WTC11 (cell line): Measurements from ENCODE around the gene BCL7B. TPM values are rescaled to one million over a fixed set of nuclear protein-coding genes. Genes with fewer than 3 reads are reported as not detected.

Experiments used
- ATAC-seq: fragments of 200-7000 bp; cut with Tn5 transposase; 2 replicates; pipeline ENCODE4 v1.10.0; 2021; ENCODE audit warnings: mild to moderate bottlenecking, moderate library complexity
- CTCF ChIA-PET: fragments of 300-600 bp; sonication (Branson Sonifier 250); formaldehyde crosslinking; loops from one replicate; lab custom pipeline; 2021; ENCODE audit warnings: antibody characterized with exemption; lab: Charles Lee
- POLR2A ChIA-PET: fragments of 350-600 bp; sonication (Branson Sonifier 250); formaldehyde crosslinking; loops from one replicate; lab custom pipeline; 2021; ENCODE audit warnings: antibody characterized with exemption; lab: Charles Lee
- DNase-seq: peaks from one replicate; pipeline ENCODE4 v3.0.0; 2021; ENCODE audit warnings: low spot score
- H3K27ac Mint-ChIP-seq: 2 replicates; pipeline ENCODE4 v1.8.0; 2021; ENCODE audit warnings: mixed read lengths
- H3K27me3 Mint-ChIP-seq: 2 replicates; pipeline ENCODE4 v1.8.0; 2021; ENCODE audit warnings: low read depth, mild to moderate bottlenecking, moderate library complexity, mixed read lengths
- H3K36me3 Mint-ChIP-seq: 2 replicates; pipeline ENCODE4 v1.8.0; 2021; ENCODE audit warnings: mixed read lengths
- H3K4me1 Mint-ChIP-seq: 2 replicates; pipeline ENCODE4 v1.8.0; 2022; ENCODE audit warnings: mixed read lengths
- H3K4me3 Mint-ChIP-seq: 2 replicates; pipeline ENCODE4 v1.8.0; 2021; ENCODE audit warnings: mild to moderate bottlenecking, moderate library complexity, mixed read lengths
- H3K9me3 Mint-ChIP-seq: 2 replicates; pipeline ENCODE4 v1.8.0; 2021; ENCODE audit warnings: mixed read lengths
- CBFB ChIP-seq: sonication (generic); formaldehyde crosslinking; IDR thresholded peaks from 2 replicates; pipeline ENCODE4 v1.8.1; 2022; ENCODE audit warnings: mild to moderate bottlenecking, low read depth, missing genetic modification reagents
- E2F5 ChIP-seq: sonication (generic); formaldehyde crosslinking; IDR thresholded peaks from 2 replicates; pipeline ENCODE4 v1.8.1; 2022; ENCODE audit warnings: mild to moderate bottlenecking, moderate library complexity, missing genetic modification reagents
- ELF4 ChIP-seq: sonication (generic); formaldehyde crosslinking; IDR thresholded peaks from 2 replicates; pipeline ENCODE4 v1.8.1; 2022; ENCODE audit warnings: low read depth, mild to moderate bottlenecking, moderate library complexity, missing genetic modification reagents
- EMX1 ChIP-seq: fragments of 250-450 bp; sonication (Bioruptor Pico); IDR thresholded peaks from 2 replicates; pipeline ENCODE4 v1.8.0; 2021; ENCODE audit warnings: mild to moderate bottlenecking
- ESRRA ChIP-seq: sonication (generic); formaldehyde crosslinking; IDR thresholded peaks from 2 replicates; pipeline ENCODE4 v1.8.1; 2022; ENCODE audit warnings: mild to moderate bottlenecking, missing genetic modification reagents, borderline replicate concordance
- FOXP1 ChIP-seq: sonication (generic); formaldehyde crosslinking; IDR thresholded peaks from 2 replicates; pipeline ENCODE4 v1.8.0; 2022; ENCODE audit warnings: missing genetic modification reagents, mild to moderate bottlenecking, moderate library complexity, borderline replicate concordance
- MYBL2 ChIP-seq: sonication (generic); formaldehyde crosslinking; IDR thresholded peaks from 2 replicates; pipeline ENCODE4 v1.8.1; 2023; ENCODE audit warnings: mild to moderate bottlenecking, moderate library complexity, missing genetic modification reagents
- NFATC4 ChIP-seq: fragments of 250-450 bp; sonication (Bioruptor Pico); IDR thresholded peaks from 2 replicates; pipeline ENCODE4 v1.9.0; 2021; ENCODE audit warnings: mild to moderate bottlenecking
- NFYB ChIP-seq: sonication (generic); formaldehyde crosslinking; conservative IDR thresholded peaks from 2 replicates; pipeline ENCODE4 v1.8.0; 2022; ENCODE audit warnings: low read depth, missing genetic modification reagents
- NR1H2 ChIP-seq: sonication (generic); formaldehyde crosslinking; IDR thresholded peaks from 2 replicates; pipeline ENCODE4 v1.9.0; 2021; ENCODE audit warnings: mild to moderate bottlenecking, moderate library complexity, missing genetic modification reagents
- OVOL2 ChIP-seq: fragments of 250-450 bp; sonication (Bioruptor Pico); IDR thresholded peaks from 2 replicates; pipeline ENCODE4 v1.9.0; 2021; ENCODE audit warnings: mild to moderate bottlenecking, borderline replicate concordance
- PRDM15 ChIP-seq: sonication (generic); formaldehyde crosslinking; IDR thresholded peaks from 2 replicates; pipeline ENCODE4 v1.8.0; 2022; ENCODE audit warnings: missing genetic modification reagents
- PRRX2 ChIP-seq: fragments of 250-450 bp; sonication (Bioruptor Pico); IDR thresholded peaks from 2 replicates; pipeline ENCODE4 v1.8.0; 2021; ENCODE audit warnings: mild to moderate bottlenecking
- SMAD4 ChIP-seq: sonication (generic); formaldehyde crosslinking; IDR thresholded peaks from 2 replicates; pipeline ENCODE4 v1.8.0; 2022; ENCODE audit warnings: mild to moderate bottlenecking, missing genetic modification reagents
- SP1 ChIP-seq: sonication (generic); formaldehyde crosslinking; conservative IDR thresholded peaks from 2 replicates; pipeline ENCODE4 v1.8.1; 2022; ENCODE audit warnings: missing genetic modification reagents
- TEAD4 ChIP-seq: sonication (generic); formaldehyde crosslinking; IDR thresholded peaks from 2 replicates; pipeline ENCODE4 v1.8.0; 2022; ENCODE audit warnings: mild to moderate bottlenecking, missing genetic modification reagents
- TP53 ChIP-seq: sonication (generic); formaldehyde crosslinking; IDR thresholded peaks from 2 replicates; pipeline ENCODE4 v1.8.1; 2023; ENCODE audit warnings: mild to moderate bottlenecking, missing genetic modification reagents
- USF1 ChIP-seq: sonication (generic); formaldehyde crosslinking; IDR thresholded peaks from 2 replicates; pipeline ENCODE4 v1.8.0; 2022; ENCODE audit warnings: mild to moderate bottlenecking, missing genetic modification reagents
- ZBTB21 ChIP-seq: sonication (generic); formaldehyde crosslinking; IDR thresholded peaks from 2 replicates; pipeline ENCODE4 v1.8.1; 2023; ENCODE audit warnings: mild to moderate bottlenecking, missing genetic modification reagents, borderline replicate concordance
- ZNF232 ChIP-seq: sonication (generic); formaldehyde crosslinking; IDR thresholded peaks from 2 replicates; pipeline ENCODE4 v1.8.0; 2022; ENCODE audit warnings: mild to moderate bottlenecking, missing genetic modification reagents
- ZNF396 ChIP-seq: fragments of 250-450 bp; sonication (Bioruptor Pico); IDR thresholded peaks from 2 replicates; pipeline ENCODE4 v1.8.0; 2021; ENCODE audit warnings: mild to moderate bottlenecking, moderate library complexity, borderline replicate concordance
- ZNF423 ChIP-seq: fragments of 250-450 bp; sonication (Bioruptor Pico); IDR thresholded peaks from 2 replicates; pipeline ENCODE4 v2.1.2; 2022; ENCODE audit warnings: mild to moderate bottlenecking, moderate library complexity
- ZNF512 ChIP-seq: sonication (generic); formaldehyde crosslinking; IDR thresholded peaks from 2 replicates; pipeline ENCODE4 v1.8.1; 2022; ENCODE audit warnings: missing genetic modification reagents, borderline replicate concordance
- ZNF532 ChIP-seq: fragments of 250-450 bp; sonication (Bioruptor Pico); IDR thresholded peaks from 2 replicates; pipeline ENCODE4 v1.9.0; 2021; ENCODE audit warnings: mild to moderate bottlenecking, borderline replicate concordance
- ZNF671 ChIP-seq: fragments of 250-450 bp; sonication (Bioruptor Pico); IDR thresholded peaks from 2 replicates; pipeline ENCODE4 v1.8.0; 2021; ENCODE audit warnings: mild to moderate bottlenecking
- total RNA-seq: library from RNA; stranded (reverse); gene quantifications from 3 replicates; pipeline ENCODE4 v1.2.3, GENCODE V29; 2021

BCL7B gene
- total RNA-seq, 1 experiment from 2014 or later = 28.5 TPM

- peaks cover 34% of the 10 kb centered on the region for H3K27me3 Mint-ChIP-seq
- no peak for DNase-seq
- H3K27ac Mint-ChIP-seq = no peak overlapping the region
- ChIA-PET CTCF (interaction anchor here (1.0 to 1.4 kb wide), 3 partner anchors 27 to 165 kb away, joined by 3 to 5 read pairs (median 4); no protein-coding TSS in a partner anchor), POLR2A (no interaction called here)
- no peaks in the 10 kb centered on the region for H3K36me3 Mint-ChIP-seq
- peaks cover 17% of the 10 kb centered on the region for H3K4me1 Mint-ChIP-seq
- no peak for TF ChIP-seq CBFB
- no peak for TF ChIP-seq TEAD4 (CRISPR knock-in tag)
- TF ChIP-seq SMAD4 = no peak
- TF ChIP-seq ZNF671 (CRISPR knock-in tag) = no peak
- no peak for TF ChIP-seq MYBL2 (CRISPR knock-in tag)
- TF ChIP-seq ZNF532 = no peak
- no peak for TF ChIP-seq PRRX2 (CRISPR knock-in tag)
- no peak for TF ChIP-seq USF1
- TF ChIP-seq NFATC4 (CRISPR knock-in tag) = no peak
- TF ChIP-seq TP53 (CRISPR knock-in tag) = no peak
- TF ChIP-seq ESRRA (CRISPR knock-in tag) = no peak
- TF ChIP-seq OVOL2 (CRISPR knock-in tag) = no peak
- TF ChIP-seq ZNF423 (CRISPR knock-in tag) = no peak
- no peak for TF ChIP-seq ZNF512
- TF ChIP-seq ZNF396 (CRISPR knock-in tag) = no peak
- TF ChIP-seq ZBTB21 (CRISPR knock-in tag) = no peak
- TF ChIP-seq EMX1 (CRISPR knock-in tag) = no peak
- no peak for TF ChIP-seq ELF4 (CRISPR knock-in tag)
- TF ChIP-seq FOXP1 (CRISPR knock-in tag) = no peak
- TF ChIP-seq NR1H2 (CRISPR knock-in tag) = no peak
- no peak overlapping the region for H3K4me3 Mint-ChIP-seq
- H3K9me3 Mint-ChIP-seq = peaks cover 3% of the 10 kb centered on the region
- no peak for ATAC-seq
These were observed 2.8 kb upstream of the BCL7B start for GRCh38 chr7:73560109-73560835.

GRCh38 chr7:73557108-73557396 is 438 bp downstream of the BCL7B start:
- peaks cover 9% of the 10 kb centered on the region for H3K4me1 Mint-ChIP-seq
- ATAC-seq (peak; percentile 93), DNase-seq (peak; percentile 93)
- peaks cover 3% of the 10 kb centered on the region for H3K36me3 Mint-ChIP-seq
- H3K4me3 Mint-ChIP-seq = peak overlapping the region; percentile 79
- ChIA-PET POLR2A (interaction anchor here (0.6 to 1.9 kb wide), 2 partner anchors 35 to 36 kb away, joined by 3 to 9 read pairs; partner anchors contain the start of gene BAZ1B), CTCF (interaction anchor here (0.8 to 1.4 kb wide), 3 partner anchors 21 to 169 kb away, joined by 3 to 8 read pairs (median 3); partner anchors contain the start of genes BAZ1B and TBL2)
- peaks cover 33% of the 10 kb centered on the region for H3K27me3 Mint-ChIP-seq
- no peaks in the 10 kb centered on the region; the same call in 1 of the 2 replicates for H3K9me3 Mint-ChIP-seq
- H3K27ac Mint-ChIP-seq = peak overlapping the region; percentile 83; the same call in 1 of the 2 replicates
- TF ChIP-seq SP1 (CRISPR knock-in tag) = peak; percentile 72; the same call in 1 of the 2 replicates
- TF ChIP-seq MYBL2 (CRISPR knock-in tag) = no peak
- peak; percentile 66; the same call in 1 of the 2 replicates for TF ChIP-seq E2F5
- TF ChIP-seq NFYB = peak; percentile 69
- TF ChIP-seq ZNF232 (CRISPR knock-in tag) = peak; percentile 28; the same call in 1 of the 2 replicates
- TF ChIP-seq PRDM15 (CRISPR knock-in tag) = peak; percentile 46; the same call in 1 of the 2 replicates
